B cell (primary cell): ENCODE data around the gene ADAM12. TPM values are rescaled to one million over a fixed set of nuclear protein-coding genes. Genes with fewer than 3 reads are reported as not detected.

ENCODE experiments used
- ATAC-seq: fragments of 200-7000 bp; cut with Tn5 transposase; one replicate; pipeline ENCODE4 v1.10.0; 2021; ENCODE audit warnings: low read depth, mild to moderate bottlenecking, moderate number of reproducible peaks, moderate library complexity
- CTCF ChIA-PET: fragments of 350-600 bp; sonication (Branson Sonifier 250); formaldehyde crosslinking; loops from one replicate; lab custom pipeline; 2021; ENCODE audit warnings: antibody characterized with exemption, inconsistent platforms; lab: Charles Lee
- POLR2A ChIA-PET: fragments of 350-600 bp; sonication (Branson Sonifier 250); formaldehyde crosslinking; loops from one replicate; lab custom pipeline; 2021; ENCODE audit warnings: antibody characterized with exemption; lab: Charles Lee
- DNase-seq: peaks from one replicate; pipeline ENCODE4 v3.0.0; 2013
- H2AFZ ChIP-seq: 2 replicates; pipeline ENCODE4 v1.6.1; 2012; ENCODE audit warnings: mild to moderate bottlenecking, low read depth, low read length; ENCODE audit not compliant: insufficient read depth, poor library complexity, severe bottlenecking
- H3K27ac ChIP-seq, 2 donors: 1 replicate in 1 of 2; 2 replicates in 1 of 2; pipeline ENCODE4 v1.5.1; 2012 to 2013; ENCODE audit warnings: low read length in 2 of 2, mild to moderate bottlenecking in 2 of 2, moderate library complexity in 1 of 2
- H3K27me3 ChIP-seq, 4 experiments: fragments of 200-600 bp in 1 of 4; sonication (generic) in 1 of 4; replicated peaks in 1 of 4; 1 replicate in 2 of 4; 2 replicates in 2 of 4; pipeline versions ENCODE4 v1.6.1 to v1.7.0; 2013 to 2016; ENCODE audit warnings: low read length in 3 of 4, mild to moderate bottlenecking in 2 of 4, mixed read lengths in 1 of 4, moderate library complexity in 1 of 4; ENCODE audit not compliant: insufficient read depth in 4 of 4, control insufficient read depth in 3 of 4; ENCODE audit errors: control extremely low read depth in 1 of 4
- H3K36me3 ChIP-seq, 2 experiments: replicated peaks in 1 of 2; 1 replicate in 1 of 2; 2 replicates in 1 of 2; pipeline versions ENCODE4 v1.6.1 to v1.7.1; 2013; ENCODE audit warnings: low read length in 1 of 2; ENCODE audit not compliant: insufficient read depth in 2 of 2, control insufficient read depth in 1 of 2; ENCODE audit errors: control extremely low read depth in 1 of 2, extremely low read depth in 1 of 2
- H3K4me1 ChIP-seq, 2 donors: fragments of 200-600 bp in 1 of 2; sonication (generic) in 1 of 2; 1 replicate in 1 of 2; 2 replicates in 1 of 2; pipeline versions ENCODE4 v1.5.1 to v1.6.1; 2013 to 2017; ENCODE audit warnings: low read length in 2 of 2; ENCODE audit not compliant: control insufficient read depth in 2 of 2, insufficient read depth in 2 of 2
- H3K4me2 ChIP-seq: replicated peaks from 2 replicates; pipeline ENCODE3; 2012; ENCODE audit warnings: mild to moderate bottlenecking, low read depth, low read length; ENCODE audit not compliant: poor library complexity, severe bottlenecking
- H3K4me3 ChIP-seq, 5 experiments: fragments of 200-600 bp in 1 of 5; sonication (generic) in 1 of 5; 1 replicate in 3 of 5; 2 replicates in 2 of 5; pipeline versions ENCODE4 v1.5.1 to v1.7.0; 2011 to 2016; ENCODE audit warnings: low read length in 4 of 5, mild to moderate bottlenecking in 4 of 5, low read depth in 2 of 5, control low read depth in 1 of 5, moderate library complexity in 1 of 5; ENCODE audit not compliant: insufficient read depth in 1 of 5; ENCODE audit errors: control extremely low read depth in 1 of 5, extremely low read depth in 1 of 5
- H3K79me2 ChIP-seq: fragments of 200-600 bp; sonication (generic); one replicate; pipeline ENCODE4 v1.6.0; 2016; ENCODE audit warnings: low read length; ENCODE audit not compliant: control insufficient read depth, insufficient read depth
- H3K9ac ChIP-seq: fragments of 200-600 bp; sonication (generic); 2 replicates; pipeline ENCODE4 v1.6.1; 2017; ENCODE audit warnings: mild to moderate bottlenecking, low read length, moderate library complexity
- H3K9me3 ChIP-seq, 3 donors: one replicate each; pipeline versions ENCODE4 v1.6.1 to v1.7.1; 2013; ENCODE audit warnings: low read length in 2 of 3; ENCODE audit not compliant: control insufficient read depth in 2 of 3, insufficient read depth in 1 of 3; ENCODE audit errors: control extremely low read depth in 1 of 3
- H4K20me1 ChIP-seq: 2 replicates; pipeline ENCODE4 v1.6.0; 2012; ENCODE audit warnings: mild to moderate bottlenecking, low read length; ENCODE audit not compliant: insufficient read depth, control insufficient read depth, poor library complexity, severe bottlenecking
- H3K27ac Mint-ChIP-seq: one replicate; pipeline ENCODE4 v1.8.0; 2021; ENCODE audit warnings: mixed read lengths
- H3K27me3 Mint-ChIP-seq: one replicate; pipeline ENCODE4 v1.8.0; 2021; ENCODE audit warnings: mixed read lengths
- H3K4me1 Mint-ChIP-seq: one replicate; pipeline ENCODE4 v1.8.0; 2021; ENCODE audit warnings: mixed read lengths
- H3K4me3 Mint-ChIP-seq: one replicate; pipeline ENCODE4 v1.8.0; 2021; ENCODE audit warnings: mixed read lengths
- H3K9me3 Mint-ChIP-seq: one replicate; pipeline ENCODE4 v1.8.0; 2022; ENCODE audit warnings: mixed read lengths; ENCODE audit not compliant: insufficient read depth
- EZH2 ChIP-seq: IDR thresholded peaks from 2 replicates; pipeline ENCODE4 v1.6.1; 2012; ENCODE audit warnings: borderline replicate concordance, low read depth, mild to moderate bottlenecking, moderate library complexity, low read length; ENCODE audit not compliant: insufficient read depth, poor library complexity, severe bottlenecking
- WGBS: methylation state at CpG from one replicate; pipeline ENCODE4 v1.1.5; 2013; ENCODE audit warnings: missing lambda C conversion rate; ENCODE audit not compliant: insufficient coverage; 5-methylcytosine and 5-hydroxymethylcytosine counted together
- intact Hi-C: fragments of 100-400 bp; cut with micrococcal nuclease; formaldehyde crosslinking; loops from one replicate; pipeline ENCODE4 v1.10.0; 2022
- polyA plus RNA-seq: library from polyadenylated mRNA; depleted of rRNA; stranded (reverse); fragments of >200 nt; gene quantifications from 2 replicates; pipeline ENCODE4 v1.2.3, GENCODE V29; 2012
- total RNA-seq, 2 donors: library from RNA; stranded (reverse); fragments of 120-200 nt in 1 of 2; gene quantifications; 1 replicate in 1 of 2; 2 replicates in 1 of 2; pipeline versions ENCODE4 v1.2.3 to v1.2.4, GENCODE V29; 2013 to 2022
- TF ChIP-seq, protein P1 (sequence below): fragments of 200-600 bp; IDR thresholded peaks from one replicate; pipeline ENCODE4 v1.8.0; 2022; ENCODE audit warnings: antibody characterized with exemption, mild to moderate bottlenecking

Gene ADAM12
- total and polyA plus RNA-seq, 2 donors (not counting 1 experiment from before 2014, with no cell fraction given), result 0.01 to 0.22 TPM

DNA sequence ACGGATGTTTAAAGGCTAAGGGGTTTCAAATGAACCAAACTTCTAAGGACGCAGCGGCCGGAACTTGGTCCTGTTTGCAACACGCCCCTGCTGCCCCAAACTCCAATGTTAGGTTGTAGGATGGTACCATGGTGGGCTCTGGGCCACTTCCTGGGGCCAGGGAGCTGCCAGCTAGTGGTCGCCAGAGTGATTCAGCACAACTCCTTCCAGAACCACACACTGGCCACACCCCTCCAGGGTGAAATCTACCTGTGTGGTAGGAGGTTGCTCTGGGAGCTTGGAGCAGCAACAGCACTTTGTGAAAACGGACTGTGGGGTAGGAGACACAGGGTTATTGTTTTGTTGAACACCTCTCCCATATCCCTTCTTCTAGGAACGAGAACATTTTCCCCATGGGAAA lies 330.8 kb downstream of the ADAM12 start:
- Histone ChIP-seq H3K36me3 (no peaks in the 10 kb centered on the region), H3K4me3 (no peak overlapping the region), H3K27ac (no peak overlapping the region), H2AFZ (no peak overlapping the region), H3K4me2 (no peak overlapping the region), H3K9ac (no peak overlapping the region), H3K9me3 (no peaks in the 10 kb centered on the region), H3K27me3 (peaks cover 0 to 2% (median under 1%) of the 10 kb centered on the region in 4 experiments), H3K79me2 (no peaks in the 10 kb centered on the region), H3K4me1 (no peaks in the 10 kb centered on the region), H4K20me1 (no peaks in the 10 kb centered on the region)
- ATAC-seq (no peak), DNase-seq (no peak)
- intact Hi-C loops, result no loop called here
- peaks cover 33% of the 10 kb centered on the region for H3K27me3 Mint-ChIP-seq
- H3K27ac Mint-ChIP-seq, result no peak overlapping the region
- no peaks in the 10 kb centered on the region for H3K9me3 Mint-ChIP-seq
- no peaks in the 10 kb centered on the region for H3K4me1 Mint-ChIP-seq
- POLR2A ChIA-PET, result no interaction called here
- WGBS, result 98% methylated on average over 5 of the region's 8 CpGs
- CTCF ChIA-PET, result no interaction called here
- TF ChIP-seq, protein P1, sequence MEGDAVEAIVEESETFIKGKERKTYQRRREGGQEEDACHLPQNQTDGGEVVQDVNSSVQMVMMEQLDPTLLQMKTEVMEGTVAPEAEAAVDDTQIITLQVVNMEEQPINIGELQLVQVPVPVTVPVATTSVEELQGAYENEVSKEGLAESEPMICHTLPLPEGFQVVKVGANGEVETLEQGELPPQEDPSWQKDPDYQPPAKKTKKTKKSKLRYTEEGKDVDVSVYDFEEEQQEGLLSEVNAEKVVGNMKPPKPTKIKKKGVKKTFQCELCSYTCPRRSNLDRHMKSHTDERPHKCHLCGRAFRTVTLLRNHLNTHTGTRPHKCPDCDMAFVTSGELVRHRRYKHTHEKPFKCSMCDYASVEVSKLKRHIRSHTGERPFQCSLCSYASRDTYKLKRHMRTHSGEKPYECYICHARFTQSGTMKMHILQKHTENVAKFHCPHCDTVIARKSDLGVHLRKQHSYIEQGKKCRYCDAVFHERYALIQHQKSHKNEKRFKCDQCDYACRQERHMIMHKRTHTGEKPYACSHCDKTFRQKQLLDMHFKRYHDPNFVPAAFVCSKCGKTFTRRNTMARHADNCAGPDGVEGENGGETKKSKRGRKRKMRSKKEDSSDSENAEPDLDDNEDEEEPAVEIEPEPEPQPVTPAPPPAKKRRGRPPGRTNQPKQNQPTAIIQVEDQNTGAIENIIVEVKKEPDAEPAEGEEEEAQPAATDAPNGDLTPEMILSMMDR, result no peak
- no peak for TF ChIP-seq EZH2
- H3K4me3 Mint-ChIP-seq, result no peak overlapping the region

DNA sequence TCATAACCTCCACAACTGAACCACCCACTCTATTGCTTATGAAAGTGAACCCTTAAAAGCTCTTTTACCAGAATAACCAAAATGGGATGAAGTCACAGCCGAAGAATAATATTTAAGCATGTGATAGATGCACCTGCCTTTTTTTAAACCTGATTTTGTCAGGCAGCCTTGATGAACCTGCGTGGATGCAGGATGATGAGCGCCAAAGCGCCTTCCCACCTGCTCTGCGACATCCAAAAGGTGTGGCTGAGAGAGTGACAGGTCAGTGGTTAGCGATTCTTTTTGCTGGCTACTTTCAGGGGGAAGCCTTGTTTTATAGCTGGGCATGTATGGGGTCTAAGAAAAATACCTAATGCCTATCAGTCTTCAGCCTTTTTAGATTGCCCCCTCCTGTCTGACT lies 334.1 kb downstream of the ADAM12 start:
- no peak for DNase-seq
- Histone ChIP-seq H3K27me3 (peaks cover 0 to 9% (median under 1%) of the 10 kb centered on the region in 4 experiments), H3K36me3 (no peaks in the 10 kb centered on the region), H3K27ac (no peak overlapping the region), H3K4me3 (no peak overlapping the region), H4K20me1 (no peaks in the 10 kb centered on the region), H3K79me2 (no peaks in the 10 kb centered on the region), H3K9me3 (no peaks in the 10 kb centered on the region), H3K4me2 (no peak overlapping the region), H2AFZ (no peak overlapping the region), H3K4me1 (no peaks in the 10 kb centered on the region), H3K9ac (no peak overlapping the region)
- POLR2A ChIA-PET, result no interaction called here
- no peaks in the 10 kb centered on the region for H3K9me3 Mint-ChIP-seq
- CTCF ChIA-PET, result no interaction called here
- no peak overlapping the region for H3K27ac Mint-ChIP-seq
- peaks cover 3% of the 10 kb centered on the region for H3K4me1 Mint-ChIP-seq
- H3K27me3 Mint-ChIP-seq, result peaks cover 30% of the 10 kb centered on the region
- no peak for TF ChIP-seq EZH2
- TF ChIP-seq, protein P1, result no peak
- intact Hi-C loops, result no loop called here
- no peak overlapping the region for H3K4me3 Mint-ChIP-seq
- ATAC-seq, result no peak
- WGBS, result 98% methylated on average over 6 of the region's 6 CpGs
